GM10266 (cell line): ENCODE results near the gene HS3ST3A1.
"Not testable (repeated sequence)": the region's sequence is repeated elsewhere in the genome, so short reads cannot be mapped to it uniquely, and the experiment has no call there.

Experiments used
- DNase-seq: peaks from one replicate; pipeline ENCODE4 v3.0.0; 2012; ENCODE audit errors: extremely low spot score
- TF ChIP-seq, protein P1 (sequence below): IDR thresholded peaks from 2 replicates; pipeline ENCODE4 v1.5.1; 2012; ENCODE audit warnings: mild to moderate bottlenecking, low read depth; ENCODE audit not compliant: control insufficient read depth, insufficient read depth; ENCODE audit errors: missing control alignments

Gene HS3ST3A1

DNA sequence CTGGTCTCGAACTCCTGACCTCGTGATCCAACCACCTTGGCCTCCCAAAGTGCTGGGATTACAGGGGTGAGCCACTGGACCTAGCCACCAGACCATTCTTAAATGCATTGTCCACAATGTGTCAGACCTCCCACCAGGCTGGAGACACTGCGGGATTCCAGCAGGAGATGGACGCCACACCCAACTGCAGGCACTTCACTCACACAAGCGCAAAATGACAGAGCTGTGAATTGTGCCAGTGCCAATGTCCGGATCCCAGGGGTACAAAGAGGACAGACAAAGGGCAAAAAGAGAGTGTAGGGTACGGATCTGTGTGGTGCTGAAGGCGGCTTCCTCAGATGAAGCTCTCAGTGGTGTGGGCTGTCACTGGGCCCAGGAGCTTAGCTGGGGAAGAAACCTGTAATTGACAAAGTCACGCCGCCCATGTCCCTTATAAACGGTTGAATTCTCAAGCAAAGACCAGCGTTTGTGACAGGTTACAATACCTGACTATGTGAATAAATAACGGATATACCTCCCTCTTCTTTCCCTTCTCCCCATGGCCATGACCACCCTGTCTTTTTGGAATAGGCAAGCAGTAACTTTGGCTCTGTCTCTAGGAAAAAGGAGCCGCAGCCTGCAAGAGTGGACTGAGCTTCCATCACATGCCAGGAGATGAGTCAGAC, 40.0 kb downstream of the HS3ST3A1 start:
- TF ChIP-seq, protein P1, sequence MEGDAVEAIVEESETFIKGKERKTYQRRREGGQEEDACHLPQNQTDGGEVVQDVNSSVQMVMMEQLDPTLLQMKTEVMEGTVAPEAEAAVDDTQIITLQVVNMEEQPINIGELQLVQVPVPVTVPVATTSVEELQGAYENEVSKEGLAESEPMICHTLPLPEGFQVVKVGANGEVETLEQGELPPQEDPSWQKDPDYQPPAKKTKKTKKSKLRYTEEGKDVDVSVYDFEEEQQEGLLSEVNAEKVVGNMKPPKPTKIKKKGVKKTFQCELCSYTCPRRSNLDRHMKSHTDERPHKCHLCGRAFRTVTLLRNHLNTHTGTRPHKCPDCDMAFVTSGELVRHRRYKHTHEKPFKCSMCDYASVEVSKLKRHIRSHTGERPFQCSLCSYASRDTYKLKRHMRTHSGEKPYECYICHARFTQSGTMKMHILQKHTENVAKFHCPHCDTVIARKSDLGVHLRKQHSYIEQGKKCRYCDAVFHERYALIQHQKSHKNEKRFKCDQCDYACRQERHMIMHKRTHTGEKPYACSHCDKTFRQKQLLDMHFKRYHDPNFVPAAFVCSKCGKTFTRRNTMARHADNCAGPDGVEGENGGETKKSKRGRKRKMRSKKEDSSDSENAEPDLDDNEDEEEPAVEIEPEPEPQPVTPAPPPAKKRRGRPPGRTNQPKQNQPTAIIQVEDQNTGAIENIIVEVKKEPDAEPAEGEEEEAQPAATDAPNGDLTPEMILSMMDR, result no peak
- DNase-seq, result no peak

DNA sequence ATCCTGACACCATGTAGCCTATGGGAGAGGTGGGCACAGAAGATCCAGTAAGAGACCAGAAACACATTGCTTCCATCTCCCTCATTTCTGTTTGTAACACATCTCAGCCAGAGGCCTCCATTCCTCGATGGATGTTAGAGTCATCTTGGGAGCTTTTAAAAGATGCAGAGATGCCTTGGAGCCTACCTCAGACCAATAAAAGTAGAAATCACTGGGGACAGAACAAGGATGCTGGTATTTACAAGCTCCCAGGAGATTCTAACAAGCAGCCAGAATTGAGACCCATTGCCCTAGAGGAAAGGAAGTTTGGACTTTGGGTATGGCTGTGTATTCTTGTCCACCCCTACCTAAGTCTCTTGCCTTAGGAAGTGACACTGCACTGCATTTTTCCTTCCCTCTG, 40.8 kb downstream of the HS3ST3A1 start:
- no peak for DNase-seq
- TF ChIP-seq, protein P1, result no peak

DNA sequence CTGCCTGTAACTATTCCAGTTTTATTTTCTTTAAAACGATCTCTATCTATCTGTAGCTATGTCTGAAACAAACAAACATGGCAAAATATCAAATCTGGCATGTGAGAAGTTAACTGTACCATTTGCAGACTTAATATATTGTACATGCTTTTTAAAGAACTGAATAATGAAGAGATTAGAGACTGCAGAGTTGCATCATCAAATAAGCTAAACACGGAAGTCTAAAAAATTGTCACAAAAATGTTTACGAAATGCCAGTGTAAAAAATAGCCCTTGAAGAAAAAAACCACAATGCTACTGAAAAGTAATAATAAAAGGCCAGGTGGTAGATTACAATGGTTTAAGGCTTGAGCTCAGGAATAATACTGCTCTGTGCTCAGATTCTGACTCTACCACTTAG, 43.1 kb downstream of the HS3ST3A1 start:
- TF ChIP-seq, protein P1, result no peak
- DNase-seq, result no peak

DNA sequence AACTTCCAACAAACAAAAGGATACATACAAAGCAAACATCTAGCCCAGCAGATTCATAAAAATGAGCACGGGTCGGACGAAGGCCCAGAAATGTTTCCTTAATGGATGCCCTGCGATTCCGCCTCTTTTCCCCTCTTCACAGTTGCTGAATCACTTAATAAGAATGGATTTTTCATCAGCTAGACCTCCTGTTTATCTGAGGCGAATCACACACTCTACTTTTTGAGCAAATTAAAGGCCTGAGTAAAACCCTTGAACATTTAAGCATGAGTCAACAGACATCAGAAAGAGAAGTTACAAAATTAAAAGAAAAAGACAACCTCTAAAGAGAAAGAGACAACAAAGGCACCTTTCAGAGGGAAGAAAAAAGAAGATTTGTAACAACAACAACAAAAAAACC, 44.7 kb downstream of the HS3ST3A1 start:
- TF ChIP-seq, protein P1, result no peak

DNA sequence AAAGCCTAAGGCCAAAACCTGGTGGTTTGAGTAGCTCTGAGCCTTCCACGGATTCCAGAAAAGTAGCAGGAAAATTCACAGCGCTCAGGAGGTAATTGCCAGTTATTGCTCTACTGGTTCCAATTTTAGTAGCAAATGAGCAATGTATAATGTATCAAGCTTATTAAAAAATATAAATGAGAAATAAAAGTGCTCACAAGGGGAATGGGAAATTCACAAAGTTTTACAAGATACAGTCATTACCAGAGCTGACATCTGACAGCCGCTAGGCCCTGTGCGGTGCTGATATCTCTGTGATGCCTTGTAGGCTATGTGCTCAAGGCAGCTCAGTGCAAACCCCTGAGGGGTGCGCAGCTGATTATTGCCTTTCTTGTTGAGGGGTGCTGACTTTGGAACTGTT, 47.5 kb downstream of the HS3ST3A1 start:
- TF ChIP-seq, protein P1, result no peak
- DNase-seq, result no peak

More for the DNA sequence above, 44.7 kb downstream of the HS3ST3A1 start:
- no peak for DNase-seq

DNA sequence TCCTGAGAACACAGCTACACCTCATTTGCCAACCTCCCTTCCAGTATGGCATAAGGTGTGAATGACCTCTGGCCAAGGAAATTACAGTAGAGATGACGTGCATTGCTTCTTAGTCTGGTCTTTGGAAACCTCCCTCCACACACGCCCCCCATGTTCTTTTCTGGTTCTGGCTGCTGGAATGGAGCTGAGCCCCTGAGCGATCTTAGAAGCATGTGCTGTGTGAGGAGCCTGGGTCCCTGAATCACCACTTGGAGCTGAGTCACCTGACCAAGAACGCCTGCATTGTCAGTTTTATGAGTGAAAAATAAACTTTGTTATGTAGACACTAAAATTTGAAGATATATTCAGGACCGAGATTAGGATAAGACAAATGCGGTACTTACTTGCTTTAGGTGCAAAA, 51.4 kb downstream of the HS3ST3A1 start:
- TF ChIP-seq, protein P1, result no peak
- DNase-seq, result no peak

DNA sequence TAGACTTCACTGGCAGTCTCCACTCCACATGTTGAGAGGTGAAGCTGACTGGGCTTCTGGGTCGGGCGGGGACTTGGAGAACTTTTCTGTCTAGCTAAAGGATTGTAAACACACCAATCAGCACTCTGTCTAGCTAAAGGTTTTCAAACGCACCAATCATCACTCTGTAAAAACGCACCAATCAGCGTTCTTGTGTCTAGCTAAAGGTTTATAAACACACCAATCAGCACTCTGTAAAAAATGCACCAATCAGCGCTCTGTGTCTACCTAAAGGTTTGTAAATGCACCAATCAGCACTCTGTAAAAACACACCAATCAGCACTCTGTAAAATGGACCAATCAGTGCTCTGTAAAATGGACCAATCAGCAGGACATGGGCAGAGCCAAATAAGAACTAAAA, 53.2 kb downstream of the HS3ST3A1 start:
- DNase-seq, result not testable (repeated sequence)

DNA sequence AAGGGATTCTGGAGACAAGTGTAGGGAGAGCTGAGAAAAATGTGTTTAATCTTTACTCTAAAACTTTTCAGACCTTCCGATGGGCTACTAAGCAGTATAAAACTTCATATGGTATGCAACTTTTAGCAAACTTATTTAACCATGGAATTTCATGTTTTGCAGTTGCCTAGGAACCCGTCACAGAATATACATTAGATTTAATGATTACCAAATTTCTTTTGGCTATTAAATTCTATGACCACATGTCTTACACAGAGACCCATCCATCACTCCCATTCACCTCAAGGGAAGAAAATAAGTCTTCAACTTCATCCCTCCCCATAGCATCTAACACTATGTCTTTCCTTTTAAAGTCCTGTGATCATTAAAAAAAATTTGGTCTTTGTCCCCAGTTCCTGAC, 54.9 kb downstream of the HS3ST3A1 start:
- no peak for DNase-seq
- TF ChIP-seq, protein P1, result no peak
